NCI-H69 (cell line): ENCODE measurements around the gene SLC8A1.
A peak's percentile ranks its signal among the peaks of the same experiment; 100 is the strongest.

Experiments
- DNase-seq: peaks from one replicate; lab custom pipeline; 2025; lab: John Stamatoyannopoulos, UW

Gene SLC8A1

GRCh38 chr2:40273734-40274182 lies 178.1 kb downstream of the SLC8A1 start:
- DNase-seq = no peak

DNA sequence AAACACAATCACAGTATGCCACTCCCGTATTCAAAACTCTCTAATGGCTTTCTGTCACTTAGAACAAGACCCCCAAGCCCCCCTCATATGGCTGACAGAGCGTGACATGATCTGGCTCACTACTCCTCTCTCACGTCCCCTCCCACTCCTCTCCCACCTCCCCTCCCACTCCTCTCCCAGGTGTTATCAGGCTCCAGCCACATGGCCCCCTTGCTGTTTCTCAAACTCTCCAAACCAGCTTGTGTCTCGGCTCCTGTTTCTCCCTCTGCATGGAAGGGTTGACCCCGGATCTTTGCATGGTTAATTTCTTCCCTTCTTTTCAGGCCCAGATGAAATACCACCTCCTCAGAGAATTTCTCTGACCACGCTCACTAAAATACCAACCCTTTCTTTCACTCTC lies 180.8 kb downstream of the SLC8A1 start:
- no peak for DNase-seq

DNA sequence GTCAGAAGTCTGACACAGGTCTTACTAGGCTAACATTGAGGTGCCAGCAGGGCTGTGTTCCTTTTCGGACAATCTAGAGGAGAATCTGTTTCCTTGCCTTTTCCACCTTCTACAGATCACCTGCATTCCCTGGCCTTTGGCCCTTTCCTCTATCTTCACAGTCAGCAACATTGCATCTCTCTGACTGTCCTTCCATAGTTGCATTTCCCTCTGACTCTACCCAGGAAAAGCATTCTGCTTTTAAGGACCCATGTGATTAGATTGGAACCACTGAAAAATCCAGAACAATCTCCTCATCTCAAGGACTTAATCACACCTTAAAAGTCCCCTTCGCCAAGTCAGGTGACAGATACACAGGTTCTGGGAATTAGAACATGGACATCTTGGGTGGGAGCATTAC lies 181.5 kb downstream of the SLC8A1 start:
- no peak for DNase-seq

DNA sequence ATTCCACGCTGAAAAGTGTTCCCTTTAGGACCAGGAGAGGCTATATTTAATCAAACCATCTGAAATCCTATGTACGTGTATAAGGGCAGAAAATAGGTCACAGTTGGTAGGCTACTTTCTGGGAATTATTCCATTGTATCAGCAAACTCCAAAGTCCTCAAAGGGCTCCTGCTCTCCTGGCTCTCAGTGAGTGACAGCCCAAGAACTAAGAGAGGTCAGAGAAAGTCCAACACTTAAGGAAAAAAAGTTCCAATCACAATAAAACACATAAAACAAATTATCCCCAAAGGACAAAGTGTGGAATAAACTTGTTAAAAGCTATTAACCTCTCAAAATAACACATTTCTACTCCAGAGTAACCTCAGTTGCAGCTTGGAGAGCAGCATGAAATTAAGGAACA lies 183.3 kb downstream of the SLC8A1 start:
- DNase-seq = no peak

DNA sequence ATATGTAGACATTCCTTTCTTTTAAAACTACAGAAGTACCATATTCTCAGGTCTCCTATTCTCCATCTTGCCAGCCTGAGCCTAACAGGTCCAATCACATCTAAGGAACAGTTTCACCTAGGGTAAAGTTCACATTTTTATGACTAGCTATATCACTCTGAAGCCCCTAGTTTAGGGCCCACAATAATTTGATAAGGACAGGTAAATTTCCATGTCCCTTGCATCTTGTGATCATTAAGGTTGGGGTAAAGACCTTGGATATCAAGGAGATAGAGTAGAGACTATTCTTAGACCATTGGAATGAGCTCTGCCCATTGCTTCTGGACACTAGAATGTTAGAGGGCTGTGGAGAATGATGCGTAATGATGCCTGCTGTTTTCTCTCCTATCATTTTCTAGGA lies 185.7 kb downstream of the SLC8A1 start:
- no peak for DNase-seq

DNA sequence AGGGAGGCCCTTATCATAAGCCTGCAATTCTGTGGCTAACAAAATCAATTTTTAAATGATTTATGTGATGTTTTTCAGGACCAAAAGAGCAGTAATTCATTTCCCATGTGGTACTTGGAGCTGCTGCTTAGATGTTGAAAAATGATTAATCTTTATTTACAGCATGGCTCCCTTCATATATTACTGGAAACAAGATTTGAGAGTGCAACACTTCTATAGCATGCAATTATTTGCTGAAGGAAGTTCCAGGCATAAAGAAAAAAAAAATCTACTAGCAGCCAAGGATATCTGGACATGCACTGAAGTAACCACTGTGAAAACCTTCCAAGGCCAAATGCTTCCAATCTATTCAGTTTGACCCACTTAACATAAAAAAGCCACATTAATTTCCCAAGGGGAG lies 186.3 kb downstream of the SLC8A1 start:
- no peak for DNase-seq

DNA sequence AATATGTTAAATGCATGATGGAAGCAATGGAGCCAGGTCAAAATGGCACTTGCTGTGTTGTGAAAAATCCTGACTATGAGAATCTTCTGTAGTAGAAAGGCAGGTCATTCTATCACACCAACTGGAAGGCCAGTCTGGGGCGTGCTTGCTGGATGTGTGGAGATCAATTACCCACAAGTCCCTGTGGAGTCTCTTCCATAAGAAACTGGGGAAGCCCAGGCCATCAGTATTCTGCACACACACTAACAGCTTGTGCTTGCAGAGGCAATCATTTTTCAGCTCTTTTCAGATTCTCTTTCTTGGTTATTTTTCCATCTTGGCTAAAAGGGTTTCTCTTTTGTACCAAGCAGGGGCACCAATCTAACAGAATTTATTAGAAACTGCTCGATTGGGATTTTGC lies 190.8 kb downstream of the SLC8A1 start:
- no peak for DNase-seq

DNA sequence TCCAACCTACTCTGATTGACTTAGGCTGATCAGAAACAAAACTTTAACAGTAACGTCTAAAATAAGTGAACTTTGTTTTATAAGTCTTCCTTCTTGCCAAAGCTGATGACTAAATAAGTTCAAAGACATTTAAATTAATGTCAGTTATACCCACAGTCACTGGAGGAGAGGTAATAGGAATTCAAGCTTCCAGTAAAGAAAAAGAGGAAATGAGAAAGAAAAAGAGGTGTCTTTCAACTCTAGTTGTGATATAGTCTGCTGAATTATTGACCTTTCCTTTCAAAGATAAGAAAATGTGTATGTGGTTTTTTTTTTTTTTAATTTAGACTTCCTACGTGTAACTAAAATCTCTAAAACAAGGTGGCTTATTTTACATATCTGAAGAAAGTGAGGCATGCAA lies 191.5 kb downstream of the SLC8A1 start:
- DNase-seq = no peak

GRCh38 chr2:40259900-40260299 lies 192.0 kb downstream of the SLC8A1 start:
- DNase-seq = no peak

GRCh38 chr2:40258135-40258457 lies 193.8 kb downstream of the SLC8A1 start:
- peak; percentile 41 for DNase-seq

DNA sequence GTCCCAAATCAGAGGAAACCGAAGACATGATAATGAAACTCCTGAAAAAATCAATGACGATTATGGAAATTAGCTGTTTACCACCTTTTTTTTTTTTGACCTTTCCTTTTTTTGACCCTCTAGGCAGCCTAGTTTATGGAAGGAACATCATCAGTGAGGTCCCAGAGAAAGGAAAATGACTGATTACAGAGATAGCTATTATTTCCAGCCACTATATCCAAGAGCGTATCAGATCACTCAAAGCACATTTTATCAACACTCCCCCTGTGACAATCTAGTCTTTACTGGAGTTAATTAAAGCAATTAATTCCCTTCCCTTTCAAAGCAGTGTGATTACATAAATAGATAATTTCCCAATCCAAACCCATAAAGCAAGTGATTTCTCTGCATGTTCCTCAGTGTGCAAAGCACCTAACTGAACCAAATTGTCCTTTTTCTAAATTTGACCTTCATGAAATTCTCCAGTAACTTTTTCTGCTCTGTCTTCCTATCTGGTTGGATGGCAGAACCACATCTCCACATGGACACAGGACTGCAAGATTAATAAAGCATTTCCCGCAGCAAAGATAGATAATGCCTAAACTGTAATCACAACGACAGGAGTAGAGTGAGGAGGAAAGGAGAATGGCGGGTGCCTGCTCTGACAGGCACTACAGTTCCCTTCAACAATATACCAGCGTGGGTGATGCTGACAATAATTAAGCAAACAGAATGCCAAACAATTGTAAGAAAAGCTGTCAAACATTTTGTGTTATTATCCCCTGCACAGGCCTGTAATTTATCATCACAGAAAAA lies 194.4 kb downstream of the SLC8A1 start:
- DNase-seq = peak; percentile 41

DNA sequence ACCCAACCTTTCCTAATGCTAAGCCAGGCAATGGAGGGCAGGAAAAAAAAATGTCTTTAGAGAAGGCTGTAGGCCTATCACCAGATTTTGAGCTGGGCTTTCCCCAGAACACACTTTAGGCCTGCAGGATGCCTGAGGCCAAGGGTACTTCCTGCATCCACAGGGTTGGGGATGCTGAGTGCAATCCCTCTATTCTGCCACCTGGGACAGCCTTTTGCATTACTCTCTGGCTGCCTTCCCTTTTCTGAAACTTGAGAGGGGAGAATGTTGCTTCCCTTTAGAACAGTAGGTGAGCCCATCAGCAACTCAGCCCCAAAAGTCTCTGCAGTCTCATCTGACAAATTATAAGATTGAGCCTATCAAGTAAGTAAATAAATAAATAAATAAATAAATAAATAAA lies 195.2 kb downstream of the SLC8A1 start:
- DNase-seq = peak; percentile 81

GRCh38 chr2:40256008-40256407 lies 195.9 kb downstream of the SLC8A1 start:
- no peak for DNase-seq

GRCh38 chr2:40255103-40255502 lies 196.8 kb downstream of the SLC8A1 start:
- peak; percentile 45 for DNase-seq

GRCh38 chr2:40254611-40255010 lies 197.3 kb downstream of the SLC8A1 start:
- peak; percentile 49 for DNase-seq

DNA sequence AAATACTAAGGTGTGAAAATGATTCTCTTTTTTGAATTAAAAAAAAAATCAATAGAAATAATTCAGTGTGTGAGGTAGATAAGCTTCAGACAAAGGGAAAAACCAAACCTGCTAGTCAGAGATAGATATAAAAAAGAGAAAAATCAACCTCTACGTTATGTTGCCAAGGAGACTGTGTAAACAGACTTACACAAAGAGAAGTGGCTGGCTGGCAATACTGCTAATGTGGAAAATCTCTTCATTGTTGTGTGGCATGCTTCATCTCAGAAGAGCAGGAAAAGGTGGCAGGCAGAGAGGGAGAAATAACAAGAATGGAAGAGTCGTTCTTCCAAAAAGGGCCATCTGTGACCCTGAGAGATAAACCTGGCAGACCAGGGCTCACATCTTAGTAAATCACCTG lies 200.8 kb downstream of the SLC8A1 start:
- peak; percentile 75 for DNase-seq

GRCh38 chr2:40249577-40249976 lies 202.3 kb downstream of the SLC8A1 start:
- DNase-seq = peak; percentile 23

DNA sequence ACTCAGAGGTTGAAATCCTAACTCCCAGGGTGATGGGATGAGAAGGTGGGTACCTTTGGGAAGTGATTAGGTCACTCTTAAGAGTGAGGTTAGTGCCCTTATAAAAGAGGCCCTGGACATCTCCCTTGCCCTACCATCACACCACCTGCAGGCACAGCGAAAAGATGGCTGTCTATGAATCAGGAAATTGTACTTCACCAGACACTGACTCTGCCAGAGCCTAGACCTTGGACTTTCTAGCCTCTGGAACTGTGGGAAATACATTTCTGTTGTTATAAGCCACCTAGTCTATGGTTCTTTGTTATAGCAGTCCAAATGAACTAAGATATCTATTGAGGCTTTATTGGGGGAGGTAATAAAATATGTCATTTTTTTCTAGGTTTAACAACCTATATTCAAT lies 203.6 kb downstream of the SLC8A1 start:
- no peak for DNase-seq

- peak; percentile 76 for DNase-seq
These were observed 207.2 kb downstream of the SLC8A1 start for GRCh38 chr2:40244675-40245074.

DNA sequence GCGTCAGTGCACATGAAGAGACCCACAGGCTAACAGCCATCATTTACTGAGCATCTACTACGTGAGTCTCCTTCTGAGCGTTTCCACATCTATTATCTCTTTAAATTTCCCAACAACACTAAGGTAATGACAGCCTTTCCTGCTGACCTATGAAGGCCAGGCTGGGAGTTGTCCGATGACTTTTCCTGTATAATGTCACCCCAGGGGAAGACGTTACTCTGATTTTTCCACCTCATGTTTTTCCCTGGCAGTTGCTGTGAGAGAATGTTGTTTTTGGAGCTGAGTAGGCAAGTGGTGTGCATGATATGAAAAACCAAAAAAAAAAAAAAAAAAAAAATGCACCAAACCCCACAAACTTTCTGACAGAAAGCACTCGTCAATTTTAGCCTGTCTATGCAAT lies 207.6 kb downstream of the SLC8A1 start:
- no peak for DNase-seq

DNA sequence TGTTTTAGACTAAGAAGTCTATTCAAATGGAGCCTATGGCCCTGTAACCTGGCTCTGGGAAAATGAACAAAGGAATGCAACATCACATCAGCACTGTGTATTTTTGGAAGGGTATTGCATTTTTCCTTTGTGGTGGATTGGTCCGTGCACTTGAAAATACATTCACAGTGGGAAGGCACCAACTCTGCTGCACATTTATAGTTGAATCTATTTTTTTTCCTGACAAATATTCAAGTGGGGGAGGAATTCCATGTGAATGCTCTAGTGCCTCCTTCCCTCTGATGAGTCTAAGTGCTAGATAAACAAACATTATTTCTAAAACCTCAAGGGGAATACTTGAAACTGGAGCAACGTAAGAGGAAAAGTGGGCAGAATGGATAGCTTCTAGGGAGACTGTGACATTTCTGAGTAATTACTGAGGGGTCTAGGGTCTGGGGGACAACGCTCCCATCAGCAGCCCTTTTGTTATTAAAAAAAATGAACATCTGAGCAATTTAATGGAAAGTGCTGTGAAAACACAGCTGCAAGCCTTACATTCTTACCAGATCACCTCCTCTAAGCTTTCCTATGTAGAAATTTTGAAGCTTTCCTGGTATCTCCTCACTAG lies 208.2 kb downstream of the SLC8A1 start:
- peak; percentile 31 for DNase-seq

- DNase-seq = peak; percentile 95
These were observed 209.6 kb downstream of the SLC8A1 start for GRCh38 chr2:40242315-40242714.

DNA sequence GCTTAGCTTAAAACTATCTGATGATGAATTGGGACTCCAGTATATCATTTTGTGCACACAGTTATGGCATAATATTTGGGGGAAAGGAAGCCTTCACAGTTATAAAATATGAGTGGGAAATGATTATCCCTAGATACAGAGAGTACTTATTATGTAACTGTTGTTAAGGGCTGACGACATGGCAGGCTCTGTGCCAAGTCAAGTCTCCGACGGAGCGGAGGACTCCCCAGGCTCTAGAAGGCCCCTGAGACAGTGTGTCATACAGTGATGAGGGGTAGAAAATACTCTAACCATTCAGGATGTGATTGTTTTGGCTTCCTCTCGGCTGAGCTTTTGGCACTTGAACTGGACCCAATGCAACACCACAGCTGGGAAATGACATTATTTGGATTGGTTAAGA lies 211.8 kb downstream of the SLC8A1 start:
- DNase-seq = peak; percentile 87
